Central memory CD8-positive, alpha-beta T cell (primary cell): Measurements from ENCODE around the gene DMAP1.

Source experiments
- ATAC-seq: fragments of 150-1000 bp; cut with Tn5 transposase; replicated peaks from 2 replicates; pipeline ENCODE4 v1.10.0; 2022; ENCODE audit warnings: mild to moderate bottlenecking, moderate FRiP score, moderate number of reproducible peaks; ENCODE audit not compliant: poor library complexity, severe bottlenecking; ENCODE audit errors: extremely low read depth
- DNase-seq, 2 donors: peaks; one replicate each; pipeline ENCODE4 v3.0.0; 2021; ENCODE audit warnings: low spot score in 2 of 2
- H3K27ac Mint-ChIP-seq: one replicate; pipeline ENCODE4 v1.8.0; 2022; ENCODE audit warnings: low read depth, mild to moderate bottlenecking, moderate library complexity, mixed read lengths
- H3K27me3 Mint-ChIP-seq: one replicate; pipeline ENCODE4 v1.8.0; 2022; ENCODE audit warnings: mixed read lengths
- H3K36me3 Mint-ChIP-seq: one replicate; pipeline ENCODE4 v1.8.0; 2022; ENCODE audit warnings: mild to moderate bottlenecking, moderate library complexity, mixed read lengths; ENCODE audit not compliant: insufficient read depth
- H3K4me1 Mint-ChIP-seq: one replicate; pipeline ENCODE4 v1.8.0; 2022; ENCODE audit warnings: mixed read lengths
- H3K4me3 Mint-ChIP-seq: one replicate; pipeline ENCODE4 v1.8.0; 2022; ENCODE audit warnings: mild to moderate bottlenecking, moderate library complexity, mixed read lengths
- H3K9me3 Mint-ChIP-seq: one replicate; pipeline ENCODE4 v1.8.0; 2022; ENCODE audit warnings: mixed read lengths

The DMAP1 gene

DNA sequence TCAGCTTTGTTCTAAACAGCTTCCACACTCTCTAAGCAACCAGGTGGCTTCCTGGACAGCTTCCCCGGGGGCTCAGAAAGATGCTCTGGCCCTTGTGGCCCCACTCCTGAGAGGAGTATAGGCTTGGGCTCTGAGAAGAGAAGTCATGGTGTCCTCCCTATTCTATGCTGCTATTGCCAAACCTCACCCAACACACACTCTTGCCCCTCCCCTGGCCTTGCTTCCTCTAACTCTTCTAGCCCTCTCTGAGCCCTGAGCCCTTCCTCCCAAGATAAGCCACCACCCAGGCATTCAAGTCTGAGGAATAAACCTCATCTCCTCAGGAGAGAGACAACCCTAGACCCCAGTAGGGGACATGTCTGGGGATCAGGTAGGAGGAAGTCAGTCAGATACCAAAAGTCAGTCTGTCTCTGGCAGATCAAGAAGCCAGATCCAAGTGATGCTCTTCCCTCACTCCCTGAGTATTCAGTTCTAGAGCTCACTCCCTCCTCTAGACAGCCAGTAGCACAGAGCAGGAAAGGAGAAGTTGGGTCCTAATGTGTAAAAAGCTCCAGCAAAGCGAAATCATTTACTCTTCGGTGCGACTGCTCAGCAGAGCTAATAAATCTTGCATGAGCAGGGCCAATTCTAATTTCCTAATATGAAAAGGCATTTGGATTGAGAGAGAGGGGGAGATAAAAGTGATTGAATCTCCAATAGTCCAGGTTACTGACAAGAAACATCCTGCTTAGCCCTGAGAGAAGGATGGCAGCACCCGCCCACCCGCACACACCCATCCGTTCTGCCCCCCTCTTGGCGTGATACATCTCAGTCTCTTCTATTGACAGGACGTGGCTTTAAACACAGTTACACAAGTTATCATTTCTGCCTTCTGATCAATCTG is 50.5 kb downstream of the DMAP1 start:
- H3K4me3 Mint-ChIP-seq = no peak overlapping the region

GRCh38 chr1:44264451-44264771 is 51.1 kb downstream of the DMAP1 start:
- Mint-ChIP-seq H3K27ac (no peak overlapping the region), H3K4me3 (no peak overlapping the region), H3K27me3 (no peaks in the 10 kb centered on the region), H3K9me3 (no peaks in the 10 kb centered on the region), H3K4me1 (peaks cover 10% of the 10 kb centered on the region), H3K36me3 (no peaks in the 10 kb centered on the region)
- ATAC-seq = no peak
- DNase-seq = no peak

More for the DNA sequence above, 50.5 kb downstream of the DMAP1 start:
- Mint-ChIP-seq H3K9me3 (no peaks in the 10 kb centered on the region), H3K36me3 (no peaks in the 10 kb centered on the region), H3K27me3 (no peaks in the 10 kb centered on the region), H3K4me1 (peaks cover 10% of the 10 kb centered on the region), H3K27ac (no peak overlapping the region)
- DNase-seq = no peak
- ATAC-seq = no peak

DNA sequence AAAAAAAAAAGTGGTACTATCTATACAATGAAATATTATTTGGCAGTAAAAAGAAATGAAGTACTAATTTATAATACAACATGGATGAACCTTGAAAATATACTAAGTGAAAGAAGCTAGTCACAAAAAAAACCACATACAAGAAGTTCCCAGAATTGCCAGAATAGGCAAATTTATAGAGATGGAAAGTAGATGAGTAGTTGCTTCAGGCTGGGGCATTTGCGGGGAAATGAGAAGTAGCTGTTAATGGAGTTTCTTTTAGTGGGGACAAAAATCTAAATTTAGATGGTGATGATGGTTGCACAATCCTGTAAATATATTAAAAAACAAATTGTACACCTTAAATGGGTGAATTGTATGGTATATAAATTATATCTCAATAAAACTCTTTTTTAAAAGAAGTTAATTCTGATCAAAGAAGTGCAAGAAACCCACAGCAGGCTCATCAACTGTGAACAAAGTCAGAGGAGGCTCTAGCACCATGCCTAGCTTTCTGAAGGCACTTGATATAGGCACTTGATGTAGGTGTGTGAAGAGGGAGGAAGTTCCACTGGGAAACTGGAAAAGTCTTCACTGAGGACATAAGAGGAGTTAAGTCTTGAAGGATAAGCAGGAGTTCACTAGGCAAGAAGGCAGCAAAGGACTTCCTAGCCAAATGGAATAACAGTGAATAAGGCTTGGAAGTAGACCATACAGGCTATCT is 52.5 kb downstream of the DMAP1 start:
- peaks cover 15% of the 10 kb centered on the region for H3K4me1 Mint-ChIP-seq
- no peaks in the 10 kb centered on the region for H3K9me3 Mint-ChIP-seq
- H3K27me3 Mint-ChIP-seq = no peaks in the 10 kb centered on the region
- no peak overlapping the region for H3K27ac Mint-ChIP-seq
- no peaks in the 10 kb centered on the region for H3K36me3 Mint-ChIP-seq
- H3K4me3 Mint-ChIP-seq = no peak overlapping the region
- ATAC-seq (no peak), DNase-seq (no peak)

- peaks cover 15% of the 10 kb centered on the region for H3K4me1 Mint-ChIP-seq
- no peaks in the 10 kb centered on the region for H3K36me3 Mint-ChIP-seq
- H3K9me3 Mint-ChIP-seq = no peaks in the 10 kb centered on the region
- H3K27ac Mint-ChIP-seq = no peak overlapping the region
- no peaks in the 10 kb centered on the region for H3K27me3 Mint-ChIP-seq
- H3K4me3 Mint-ChIP-seq = no peak overlapping the region
- no peak for DNase-seq
- ATAC-seq = no peak
These were observed 53.4 kb downstream of the DMAP1 start for GRCh38 chr1:44266400-44267344.

- H3K4me1 Mint-ChIP-seq = peaks cover 10% of the 10 kb centered on the region
- H3K27me3 Mint-ChIP-seq = no peaks in the 10 kb centered on the region
- no peak overlapping the region for H3K4me3 Mint-ChIP-seq
- ATAC-seq (no peak), DNase-seq (no peak)
- no peaks in the 10 kb centered on the region for H3K9me3 Mint-ChIP-seq
- H3K36me3 Mint-ChIP-seq = no peaks in the 10 kb centered on the region
- no peak overlapping the region for H3K27ac Mint-ChIP-seq
These were observed 54.2 kb downstream of the DMAP1 start for GRCh38 chr1:44267438-44267837.

DNA sequence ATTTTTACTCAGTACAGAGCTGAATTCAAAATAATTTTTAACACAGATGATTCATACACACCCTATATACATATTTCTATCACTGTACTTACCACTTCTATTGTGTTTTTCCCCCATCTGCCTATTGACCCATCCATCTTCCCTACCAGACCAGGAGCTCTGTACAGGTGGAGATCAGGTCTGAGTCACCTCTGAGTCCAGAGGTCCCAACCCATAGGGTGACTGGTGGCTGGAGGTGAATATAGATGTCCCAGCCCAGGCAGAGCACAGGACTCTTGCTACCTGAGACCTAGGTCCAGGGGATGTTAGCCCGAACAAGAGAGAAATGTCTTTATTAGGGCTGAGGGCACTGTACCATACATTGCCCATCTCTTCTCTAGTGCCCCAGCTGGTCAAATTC is 54.8 kb downstream of the DMAP1 start:
- ATAC-seq (no peak), DNase-seq (no peak)
- Mint-ChIP-seq H3K27me3 (no peaks in the 10 kb centered on the region), H3K36me3 (no peaks in the 10 kb centered on the region), H3K27ac (no peak overlapping the region), H3K4me1 (peaks cover 10% of the 10 kb centered on the region), H3K4me3 (no peak overlapping the region), H3K9me3 (no peaks in the 10 kb centered on the region)
